ENCODE measurements around the gene WDR93.

DNA sequence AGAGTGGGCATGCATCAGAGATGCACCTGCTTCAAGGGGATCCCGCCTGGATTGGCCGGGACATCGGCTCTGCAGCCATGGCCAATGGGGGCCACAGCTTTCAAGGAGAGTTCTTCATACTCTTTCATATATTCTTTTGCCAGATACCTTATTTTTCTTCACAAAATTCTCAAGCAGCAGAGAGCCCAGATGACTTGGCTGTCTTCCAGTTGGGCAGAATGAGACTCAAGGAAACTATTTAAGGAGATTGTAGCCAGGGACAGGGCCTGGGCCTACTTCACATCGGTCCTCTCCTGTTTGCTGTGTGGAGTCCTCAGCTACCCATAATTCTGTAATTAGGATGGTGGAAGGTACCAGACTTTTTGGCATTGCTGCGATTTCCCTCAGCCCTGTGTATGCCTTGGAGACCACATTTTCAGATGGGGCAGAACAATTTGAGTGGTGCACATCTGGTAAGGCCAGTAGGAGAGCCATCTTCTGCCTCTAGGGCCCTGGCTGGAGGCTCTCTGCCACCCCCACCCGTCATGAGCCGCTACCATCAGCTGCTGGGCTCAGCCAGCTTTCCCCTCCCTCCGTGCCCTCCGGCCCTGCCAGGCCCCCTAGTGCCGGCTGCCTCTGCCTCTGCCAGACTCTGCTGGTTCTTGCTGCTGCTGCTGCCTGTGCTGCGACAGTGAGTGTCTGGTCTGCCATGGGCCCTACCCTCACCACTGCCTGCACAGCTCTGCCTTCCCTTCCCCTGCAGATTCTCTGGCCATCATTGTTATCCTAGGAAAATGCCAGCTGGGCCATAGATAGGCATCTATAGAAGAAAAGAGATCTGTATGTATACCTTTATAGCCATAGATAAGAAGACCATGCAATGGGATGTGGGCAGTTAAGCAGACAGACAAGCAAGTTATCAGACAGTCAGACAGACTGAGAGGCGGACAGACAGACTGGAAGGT is 18.1 kb upstream of the WDR93 start:
- no peak for TF ChIP-seq ZFP30 (CRISPR knock-in tag; IDR thresholded peaks at IDR 0.05)
- TF ChIP-seq BACH2 (CRISPR knock-in tag; IDR thresholded peaks at IDR 0.05; ENCODE audit: borderline replicate concordance): no peak
- TF ChIP-seq, protein P1, sequence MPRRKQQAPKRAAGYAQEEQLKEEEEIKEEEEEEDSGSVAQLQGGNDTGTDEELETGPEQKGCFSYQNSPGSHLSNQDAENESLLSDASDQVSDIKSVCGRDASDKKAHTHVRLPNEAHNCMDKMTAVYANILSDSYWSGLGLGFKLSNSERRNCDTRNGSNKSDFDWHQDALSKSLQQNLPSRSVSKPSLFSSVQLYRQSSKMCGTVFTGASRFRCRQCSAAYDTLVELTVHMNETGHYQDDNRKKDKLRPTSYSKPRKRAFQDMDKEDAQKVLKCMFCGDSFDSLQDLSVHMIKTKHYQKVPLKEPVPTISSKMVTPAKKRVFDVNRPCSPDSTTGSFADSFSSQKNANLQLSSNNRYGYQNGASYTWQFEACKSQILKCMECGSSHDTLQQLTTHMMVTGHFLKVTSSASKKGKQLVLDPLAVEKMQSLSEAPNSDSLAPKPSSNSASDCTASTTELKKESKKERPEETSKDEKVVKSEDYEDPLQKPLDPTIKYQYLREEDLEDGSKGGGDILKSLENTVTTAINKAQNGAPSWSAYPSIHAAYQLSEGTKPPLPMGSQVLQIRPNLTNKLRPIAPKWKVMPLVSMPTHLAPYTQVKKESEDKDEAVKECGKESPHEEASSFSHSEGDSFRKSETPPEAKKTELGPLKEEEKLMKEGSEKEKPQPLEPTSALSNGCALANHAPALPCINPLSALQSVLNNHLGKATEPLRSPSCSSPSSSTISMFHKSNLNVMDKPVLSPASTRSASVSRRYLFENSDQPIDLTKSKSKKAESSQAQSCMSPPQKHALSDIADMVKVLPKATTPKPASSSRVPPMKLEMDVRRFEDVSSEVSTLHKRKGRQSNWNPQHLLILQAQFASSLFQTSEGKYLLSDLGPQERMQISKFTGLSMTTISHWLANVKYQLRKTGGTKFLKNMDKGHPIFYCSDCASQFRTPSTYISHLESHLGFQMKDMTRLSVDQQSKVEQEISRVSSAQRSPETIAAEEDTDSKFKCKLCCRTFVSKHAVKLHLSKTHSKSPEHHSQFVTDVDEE (CRISPR knock-in tag; IDR thresholded peaks at IDR 0.05): no peak
- TF ChIP-seq ARNTL (CRISPR knock-in tag; IDR thresholded peaks at IDR 0.05; ENCODE audit: borderline replicate concordance, low read depth): no peak
- TF ChIP-seq ISL1 (CRISPR knock-in tag; IDR thresholded peaks at IDR 0.05): no peak
- TF ChIP-seq CSDC2 (CRISPR knock-in tag; IDR thresholded peaks at IDR 0.05): no peak

Measured in SK-N-SH treated with all-trans-retinoic acid at 6 μM for 48 hours (cell line).